H9 (cell line): ENCODE measurements around the gene LRRC36. TPM values are rescaled to one million over a fixed set of nuclear protein-coding genes. Genes with fewer than 3 reads are reported as not detected.

Source experiments
- DNase-seq: peaks from one replicate; pipeline ENCODE4 v3.0.0-alpha.2; 2017
- H2AFZ ChIP-seq: one replicate; pipeline ENCODE4 v1.6.1; 2013; ENCODE audit warnings: mild to moderate bottlenecking, low read length, control low read depth, moderate library complexity
- H2AK5ac ChIP-seq: 2 replicates; pipeline ENCODE4 v1.6.1; 2013; ENCODE audit warnings: low read length, control low read depth, mixed read lengths; ENCODE audit not compliant: insufficient read length
- H2BK120ac ChIP-seq: one replicate; pipeline ENCODE4 v1.6.1; 2013; ENCODE audit warnings: low read depth, mild to moderate bottlenecking, low read length, control low read depth, inconsistent platforms; ENCODE audit not compliant: poor library complexity, severe bottlenecking
- H2BK12ac ChIP-seq: 2 replicates; pipeline ENCODE4 v1.6.1; 2013; ENCODE audit warnings: low read length, control low read depth, mixed read lengths, low read depth; ENCODE audit not compliant: insufficient read length
- H2BK15ac ChIP-seq: 2 replicates; pipeline ENCODE4 v1.6.1; 2013; ENCODE audit warnings: low read depth, low read length, control low read depth
- H2BK20ac ChIP-seq: one replicate; pipeline ENCODE4 v1.6.1; 2013; ENCODE audit warnings: low read depth, mild to moderate bottlenecking, low read length, control low read depth, inconsistent platforms; ENCODE audit not compliant: poor library complexity, severe bottlenecking
- H2BK5ac ChIP-seq: 2 replicates; pipeline ENCODE4 v1.6.1; 2013; ENCODE audit warnings: low read length, control low read depth, mixed read lengths; ENCODE audit not compliant: insufficient read length
- H3K14ac ChIP-seq: 2 replicates; pipeline ENCODE4 v1.6.1; 2013; ENCODE audit warnings: low read length, control low read depth; ENCODE audit not compliant: insufficient read depth
- H3K18ac ChIP-seq: 2 replicates; pipeline ENCODE4 v1.6.1; 2013; ENCODE audit warnings: low read depth, mild to moderate bottlenecking, mixed read lengths, low read length, control low read depth; ENCODE audit not compliant: insufficient read length
- H3K23ac ChIP-seq: 2 replicates; pipeline ENCODE4 v1.6.1; 2013; ENCODE audit warnings: low read length, control low read depth, mixed read lengths, low read depth; ENCODE audit not compliant: insufficient read length
- H3K23me2 ChIP-seq: 2 replicates; pipeline ENCODE4 v1.6.1; 2013; ENCODE audit warnings: low read depth, mild to moderate bottlenecking, mixed read lengths, low read length, control low read depth; ENCODE audit not compliant: insufficient read length, poor library complexity, severe bottlenecking
- H3K27ac ChIP-seq: 2 replicates; pipeline ENCODE4 v1.5.1; 2013; ENCODE audit warnings: low read length, control low read depth, mixed read lengths, low read depth; ENCODE audit not compliant: insufficient read length
- H3K27me3 ChIP-seq: 2 replicates; pipeline ENCODE4 v1.6.1; 2013; ENCODE audit warnings: low read length, control low read depth, inconsistent platforms; ENCODE audit not compliant: insufficient read depth
- H3K4ac ChIP-seq: 2 replicates; pipeline ENCODE4 v1.6.1; 2013; ENCODE audit warnings: low read depth, mild to moderate bottlenecking, control low read depth, inconsistent platforms, low read length, moderate library complexity
- H3K4me1 ChIP-seq: 2 replicates; pipeline ENCODE4 v1.6.1; 2013; ENCODE audit warnings: low read length, control low read depth, inconsistent platforms; ENCODE audit not compliant: insufficient read depth
- H3K4me2 ChIP-seq: 2 replicates; pipeline ENCODE4 v1.6.1; 2013; ENCODE audit warnings: low read length, control low read depth, mixed read lengths; ENCODE audit not compliant: insufficient read length, insufficient read depth
- H3K56ac ChIP-seq: 2 replicates; pipeline ENCODE4 v1.6.1; 2013; ENCODE audit warnings: low read depth, mild to moderate bottlenecking, mixed read lengths, low read length, control low read depth; ENCODE audit not compliant: insufficient read length
- H3K79me1 ChIP-seq: 2 replicates; pipeline ENCODE4 v1.6.1; 2013; ENCODE audit warnings: low read depth, mild to moderate bottlenecking, moderate library complexity, low read length, control low read depth, inconsistent platforms; ENCODE audit not compliant: insufficient read depth, poor library complexity, severe bottlenecking
- H3K79me2 ChIP-seq: 2 replicates; pipeline ENCODE4 v1.6.1; 2013; ENCODE audit warnings: low read length, control low read depth, inconsistent platforms; ENCODE audit not compliant: insufficient read depth
- H3K9ac ChIP-seq: 2 replicates; pipeline ENCODE4 v1.6.1; 2013; ENCODE audit warnings: low read length, control low read depth, mixed read lengths; ENCODE audit not compliant: insufficient read length; ENCODE audit errors: extremely low read depth
- H3K9me3 ChIP-seq: one replicate; pipeline ENCODE4 v1.6.1; 2013; ENCODE audit warnings: low read depth, low read length, inconsistent platforms; ENCODE audit not compliant: control insufficient read depth
- H3T11ph ChIP-seq: one replicate; pipeline ENCODE4 v1.6.1; 2013; ENCODE audit warnings: mild to moderate bottlenecking, low read length, control low read depth, inconsistent platforms
- H4K20me1 ChIP-seq: one replicate; pipeline ENCODE4 v1.6.1; 2013; ENCODE audit not compliant: control insufficient read depth, insufficient read length, insufficient read depth
- H4K5ac ChIP-seq: 2 replicates; pipeline ENCODE4 v1.6.1; 2013; ENCODE audit warnings: low read depth, mild to moderate bottlenecking, mixed read lengths, low read length, control low read depth; ENCODE audit not compliant: insufficient read length
- H4K8ac ChIP-seq: replicated peaks from 2 replicates; pipeline ENCODE4 v1.6.1; 2013; ENCODE audit warnings: low read length, control low read depth, mixed read lengths, low read depth; ENCODE audit not compliant: insufficient read length
- H4K91ac ChIP-seq: 2 replicates; pipeline ENCODE4 v1.6.1; 2013; ENCODE audit warnings: low read depth, mild to moderate bottlenecking, moderate library complexity, mixed read lengths, low read length, control low read depth; ENCODE audit not compliant: insufficient read length
- H3K27ac Mint-ChIP-seq, 3 experiments: 2 replicates in 2 of 3; 3 replicates in 1 of 3; pipeline ENCODE4 v1.8.0; 2020 to 2021; ENCODE audit warnings: mixed read lengths in 3 of 3, mild to moderate bottlenecking in 1 of 3, moderate library complexity in 1 of 3
- H3K27me3 Mint-ChIP-seq: 2 replicates; pipeline ENCODE4 v1.8.0; 2021; ENCODE audit warnings: low read depth, mild to moderate bottlenecking, moderate library complexity, mixed read lengths
- H3K36me3 Mint-ChIP-seq, 3 experiments: 2 replicates in 2 of 3; 3 replicates in 1 of 3; pipeline ENCODE4 v1.8.0; 2020 to 2021; ENCODE audit warnings: low read depth in 3 of 3, mixed read lengths in 3 of 3; ENCODE audit not compliant: insufficient read depth in 1 of 3
- H3K4me1 Mint-ChIP-seq, 2 experiments: 2 replicates each; pipeline ENCODE4 v1.8.0; 2020; ENCODE audit warnings: mixed read lengths in 2 of 2
- H3K4me3 Mint-ChIP-seq, 2 experiments: 2 replicates in 1 of 2; 3 replicates in 1 of 2; pipeline ENCODE4 v1.8.0; 2020 to 2021; ENCODE audit warnings: mild to moderate bottlenecking in 2 of 2, mixed read lengths in 2 of 2, moderate library complexity in 1 of 2
- H3K9me3 Mint-ChIP-seq, 2 experiments: 2 replicates in 1 of 2; 3 replicates in 1 of 2; pipeline ENCODE4 v1.8.0; 2020; ENCODE audit warnings: mild to moderate bottlenecking in 2 of 2, mixed read lengths in 2 of 2, moderate library complexity in 1 of 2
- CTCF ChIP-seq: fragments of 200-600 bp; sonication (generic); conservative IDR thresholded peaks from 3 replicates; pipeline ENCODE4 v1.8.0; 2021; ENCODE audit warnings: antibody characterized with exemption, mild to moderate bottlenecking
- WGBS: extraction: QIAGEN DNeasy Blood & Tissue Kit; methylation state at CpG from one replicate; pipeline ENCODE4 v1.1.7; 2013; ENCODE audit warnings: missing lambda C conversion rate, low lambda C conversion rate, mixed read lengths; ENCODE audit not compliant: insufficient read length; ENCODE audit errors: extremely low coverage; 5-methylcytosine and 5-hydroxymethylcytosine counted together
- total RNA-seq: library from RNA; stranded (reverse); gene quantifications from 2 replicates; pipeline ENCODE4 v1.2.1, GENCODE V29; 2021

Gene LRRC36
- total RNA-seq, 1 experiment from 2014 or later, result not detected

DNA sequence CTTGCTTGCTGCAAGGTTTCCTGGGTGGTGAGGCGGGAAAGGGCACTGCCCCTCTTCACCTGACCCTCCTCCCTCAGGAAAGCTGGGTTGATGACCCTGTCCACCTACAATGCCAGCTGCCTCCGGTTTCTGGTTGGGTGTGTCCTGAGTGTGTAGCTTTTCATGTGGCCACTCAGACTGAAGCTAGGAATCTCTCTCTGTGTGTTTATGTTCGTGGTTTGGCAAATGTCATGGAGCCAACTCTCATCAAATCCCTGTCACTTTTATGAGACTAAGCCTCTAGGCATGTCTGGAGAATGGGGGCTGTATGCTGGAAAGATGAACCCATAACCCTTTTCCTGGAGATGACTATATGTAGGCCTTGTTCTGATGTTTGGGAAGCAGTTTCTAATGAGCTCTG is 30.2 kb upstream of the LRRC36 start:
- H3K4me2 ChIP-seq, result no peak overlapping the region
- no peak overlapping the region for H3K9ac ChIP-seq
- H3K4ac ChIP-seq, result no peak overlapping the region
- no peak for TF ChIP-seq CTCF
- no peaks in the 10 kb centered on the region for H3K9me3 Mint-ChIP-seq
- H3K56ac ChIP-seq, result no peak overlapping the region
- H2AK5ac ChIP-seq, result no peak overlapping the region
- H2AFZ ChIP-seq, result no peak overlapping the region
- H3K23ac ChIP-seq, result no peak overlapping the region
- H2BK20ac ChIP-seq, result no peak overlapping the region
- no CpG with 5 or more reads among the region's 3 CpGs for WGBS
- H3K23me2 ChIP-seq, result no peaks in the 10 kb centered on the region
- no peak overlapping the region for H4K5ac ChIP-seq
- H3K36me3 Mint-ChIP-seq, result no peaks in the 10 kb centered on the region
- no peak for DNase-seq
- H3K79me1 ChIP-seq, result no peaks in the 10 kb centered on the region
- H3K4me1 ChIP-seq, result no peaks in the 10 kb centered on the region
- no peak overlapping the region for H3K4me3 Mint-ChIP-seq
- H3K27me3 ChIP-seq, result no peaks in the 10 kb centered on the region; the same call in 1 of the 2 replicates
- no peak overlapping the region for H3K27ac ChIP-seq
- no peak overlapping the region for H4K91ac ChIP-seq
- no peak overlapping the region for H2BK120ac ChIP-seq
- no peak overlapping the region for H3T11ph ChIP-seq
- H3K27ac Mint-ChIP-seq, result no peak overlapping the region
- no peak overlapping the region for H2BK15ac ChIP-seq
- no peak overlapping the region for H3K18ac ChIP-seq
- no peak overlapping the region for H4K8ac ChIP-seq
- no peaks in the 10 kb centered on the region for H4K20me1 ChIP-seq
- no peaks in the 10 kb centered on the region for H3K79me2 ChIP-seq
- peaks cover 6 to 7% of the 10 kb centered on the region in 2 experiments for H3K4me1 Mint-ChIP-seq
- H3K9me3 ChIP-seq, result no peaks in the 10 kb centered on the region
- H2BK12ac ChIP-seq, result no peak overlapping the region
- no peak overlapping the region for H3K14ac ChIP-seq
- H2BK5ac ChIP-seq, result no peak overlapping the region
- H3K27me3 Mint-ChIP-seq, result peaks cover 61% of the 10 kb centered on the region
